K562 (cell line): Measurements from ENCODE around the gene ATP6V0E1. TPM values are rescaled to one million over a fixed set of nuclear protein-coding genes. Genes with fewer than 3 reads are reported as not detected.

Experiments used
- BRF1 ChIP-seq: IDR thresholded peaks from 3 replicates; pipeline ENCODE4 v1.6.1; 2011; ENCODE audit warnings: borderline replicate concordance, mild to moderate bottlenecking; ENCODE audit not compliant: insufficient read length; ENCODE audit errors: extremely low read depth
- CBFA2T2 ChIP-seq: fragments of 450-650 bp; conservative IDR thresholded peaks from 2 replicates; pipeline ENCODE4 v1.6.1; 2017; ENCODE audit warnings: mild to moderate bottlenecking
- CCAR2 ChIP-seq: fragments of 200-400 bp; formaldehyde crosslinking; IDR thresholded peaks from 2 replicates; pipeline ENCODE4 v1.6.1; 2017; ENCODE audit warnings: mild to moderate bottlenecking, low read depth, low read length
- CHD1 ChIP-seq: fragments of 200-600 bp; sonication (generic); IDR thresholded peaks from one replicate; pipeline ENCODE4 v1.6.1; 2012; ENCODE audit warnings: mild to moderate bottlenecking, moderate library complexity, low read length, inconsistent platforms
- EZH2 ChIP-seq: IDR thresholded peaks from 2 replicates; pipeline ENCODE4 v1.6.1; 2012; ENCODE audit warnings: low read depth, mild to moderate bottlenecking, inconsistent platforms, low read length, borderline replicate concordance
- FIP1L1 ChIP-seq: fragments of 200-400 bp; formaldehyde crosslinking; IDR thresholded peaks from 2 replicates; pipeline ENCODE4 v1.6.1; 2018; ENCODE audit warnings: mild to moderate bottlenecking, low read depth, low read length; ENCODE audit not compliant: poor library complexity, severe bottlenecking
- KDM2B ChIP-seq: fragments of 250-450 bp; sonication (Bioruptor Pico); IDR thresholded peaks from 2 replicates; pipeline ENCODE4 v1.8.0; 2021; ENCODE audit warnings: mild to moderate bottlenecking, moderate library complexity
- MCM5 ChIP-seq: fragments of 450-650 bp; IDR thresholded peaks from 2 replicates; pipeline ENCODE4 v1.6.1; 2016; ENCODE audit warnings: low read depth
- MECOM ChIP-seq: fragments of 250-450 bp; sonication (Bioruptor Pico); IDR thresholded peaks from 2 replicates; pipeline ENCODE4 v1.8.0; 2022; ENCODE audit warnings: inconsistent platforms
- NCOA6 ChIP-seq: fragments of 450-650 bp; IDR thresholded peaks from 2 replicates; pipeline ENCODE4 v1.6.1; 2017; ENCODE audit warnings: mild to moderate bottlenecking
- POLR2A ChIP-seq: fragments of 450-650 bp; conservative IDR thresholded peaks from 2 replicates; pipeline ENCODE4 v1.6.1; 2016
- POLR2AphosphoS2 ChIP-seq: IDR thresholded peaks from 2 replicates; pipeline ENCODE4 v1.6.1; 2012; ENCODE audit warnings: low read length, improper control_type of control experiment
- POLR2AphosphoS5 ChIP-seq: IDR thresholded peaks from 2 replicates; pipeline ENCODE4 v1.6.1; 2011; ENCODE audit warnings: mild to moderate bottlenecking, low read depth, low read length, moderate library complexity; ENCODE audit not compliant: control insufficient read depth, insufficient read depth
- POLR2G ChIP-seq: fragments of 200-400 bp; formaldehyde crosslinking; IDR thresholded peaks from 2 replicates; pipeline ENCODE4 v1.6.1; 2017; ENCODE audit warnings: low read depth, mild to moderate bottlenecking, antibody characterized with exemption, low read length, moderate library complexity
- RHOXF2B ChIP-seq: fragments of 250-450 bp; sonication (Bioruptor Pico); conservative IDR thresholded peaks from 2 replicates; pipeline ENCODE4 v1.5.1; 2021
- TBP ChIP-seq: optimal IDR thresholded peaks from 2 replicates; pipeline ENCODE3; 2011; ENCODE audit warnings: low read depth, low read length, improper control_type of control experiment
- polyA plus RNA-seq, 8 experiments: library from polyadenylated mRNA; depleted of rRNA in 4 of 8; stranded (reverse) in 5 of 8; unstranded in 3 of 8; fragments of >200 nt; fragmentation: Nextera tagmentation in 2 of 8; fragmentation: Illumina TruSeq in 1 of 8; extraction: Ambion mirVana in 2 of 8; extraction: Trizol in 1 of 8; gene quantifications; 2 replicates each; pipeline versions ENCODE4 v1.2.1 to v1.2.3, GENCODE V29; 2011 to 2014; ENCODE audit warnings: inconsistent platforms in 1 of 8, missing spikeins in 1 of 8
- total RNA-seq, 7 experiments: library from RNA; depleted of rRNA in 6 of 7; stranded (reverse); fragments of >200 nt in 6 of 7; fragmentation: Illumina TruSeq in 2 of 7; extraction: Trizol in 2 of 7; gene quantifications; 2 replicates each; pipeline versions ENCODE4 v1.2.1 to v1.2.3, GENCODE V29; 2011 to 2021; ENCODE audit warnings: low replicate concordance in 1 of 7
- TF ChIP-seq, protein P1 (sequence below): sonication (generic); formaldehyde crosslinking; IDR thresholded peaks from 2 replicates; pipeline ENCODE4 v1.8.1; 2023; ENCODE audit warnings: mild to moderate bottlenecking, missing genetic modification reagents, moderate library complexity
- TF ChIP-seq, protein P2 (sequence below), 2 experiments: fragments of 250-450 bp in 1 of 2; fragments of 450-650 bp in 1 of 2; sonication (Bioruptor Pico) in 1 of 2; IDR thresholded peaks; 2 replicates each; pipeline versions ENCODE4 v1.6.1 to v1.8.0; 2016 to 2021; ENCODE audit warnings: mild to moderate bottlenecking in 2 of 2, moderate library complexity in 2 of 2, missing compliant biosample characterization in 1 of 2, missing genetic modification characterization in 1 of 2
- TF ChIP-seq, protein P3 (sequence below), 3 experiments: fragments of 200-800 bp in 1 of 3; fragments of 250-450 bp in 1 of 3; fragments of 450-650 bp in 1 of 3; sonication (Bioruptor Pico) in 1 of 3; sonication (Bioruptor generic) in 1 of 3; formaldehyde crosslinking in 1 of 3; IDR thresholded peaks; 2 replicates each; pipeline versions ENCODE4 v1.6.1 to v1.8.0; 2016 to 2022; ENCODE audit warnings: mild to moderate bottlenecking in 2 of 3, missing genetic modification characterization in 2 of 3, missing compliant biosample characterization in 1 of 3, moderate library complexity in 1 of 3
- TF ChIP-seq, protein P4 (sequence below): sonication (generic); formaldehyde crosslinking; IDR thresholded peaks from 2 replicates; pipeline ENCODE4 v1.8.1; 2023; ENCODE audit warnings: mild to moderate bottlenecking, missing genetic modification reagents
- TF ChIP-seq, protein P5 (sequence below): fragments of 250-450 bp; sonication (Bioruptor Pico); IDR thresholded peaks from 2 replicates; pipeline ENCODE4 v1.9.0; 2021; ENCODE audit warnings: mild to moderate bottlenecking

Gene ATP6V0E1
- total and polyA plus RNA-seq, 9 of the 15 experiments (the other 6 are each of a cell fraction or from before 2014, with no cell fraction given): 63.8 to 395 (median 112) TPM

DNA sequence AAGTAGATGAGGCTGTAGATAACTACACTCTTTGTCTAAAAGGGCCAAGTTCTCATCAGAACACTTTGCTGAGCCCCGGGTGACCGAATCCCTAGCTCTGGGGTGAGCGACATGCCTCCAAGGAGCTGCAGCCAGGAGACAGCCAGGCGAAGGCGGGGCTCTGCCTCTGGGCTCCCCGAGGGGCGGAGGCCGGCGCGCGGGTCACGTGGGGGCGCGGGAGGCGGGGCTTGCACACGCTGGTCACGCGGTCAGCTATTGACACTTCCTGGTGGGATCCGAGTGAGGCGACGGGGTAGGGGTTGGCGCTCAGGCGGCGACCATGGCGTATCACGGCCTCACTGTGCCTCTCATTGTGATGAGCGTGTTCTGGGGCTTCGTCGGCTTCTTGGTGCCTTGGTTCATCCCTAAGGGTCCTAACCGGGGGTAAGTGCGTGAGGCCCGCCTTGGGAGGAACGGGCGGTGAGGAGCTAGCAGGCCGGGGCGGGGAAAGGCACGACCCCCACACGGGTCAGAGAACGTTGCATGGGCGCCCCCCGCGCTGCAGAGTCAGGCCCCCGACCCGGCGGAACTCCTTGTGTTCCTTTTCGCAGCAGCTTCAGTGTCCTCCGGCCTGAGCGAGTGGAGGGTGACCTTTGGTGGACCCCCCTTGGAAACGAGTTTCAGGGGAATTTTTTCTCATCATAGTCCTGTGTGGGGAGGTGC, at the start of gene ATP6V0E1 (continued):
- TF ChIP-seq, protein P1, sequence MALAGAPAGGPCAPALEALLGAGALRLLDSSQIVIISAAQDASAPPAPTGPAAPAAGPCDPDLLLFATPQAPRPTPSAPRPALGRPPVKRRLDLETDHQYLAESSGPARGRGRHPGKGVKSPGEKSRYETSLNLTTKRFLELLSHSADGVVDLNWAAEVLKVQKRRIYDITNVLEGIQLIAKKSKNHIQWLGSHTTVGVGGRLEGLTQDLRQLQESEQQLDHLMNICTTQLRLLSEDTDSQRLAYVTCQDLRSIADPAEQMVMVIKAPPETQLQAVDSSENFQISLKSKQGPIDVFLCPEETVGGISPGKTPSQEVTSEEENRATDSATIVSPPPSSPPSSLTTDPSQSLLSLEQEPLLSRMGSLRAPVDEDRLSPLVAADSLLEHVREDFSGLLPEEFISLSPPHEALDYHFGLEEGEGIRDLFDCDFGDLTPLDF: no peak
- TF ChIP-seq, protein P2, sequence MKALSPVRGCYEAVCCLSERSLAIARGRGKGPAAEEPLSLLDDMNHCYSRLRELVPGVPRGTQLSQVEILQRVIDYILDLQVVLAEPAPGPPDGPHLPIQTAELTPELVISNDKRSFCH (CRISPR knock-in tag; IDR thresholded peaks at IDR 0.05): no peak
- TF ChIP-seq, protein P2 (tag; IDR thresholded peaks at IDR 0.05): 0 out of 2 replicates have a peak, but pooled peaks have one; percentile 41
- TF ChIP-seq POLR2AphosphoS5 (peak; percentile 88), NCOA6 (no peak), POLR2AphosphoS2 (no peak), BRF1 (no peak), TBP (peak; percentile 56), KDM2B (CRISPR knock-in tag) (no peak), EZH2 (no peak), MCM5 (no peak), CBFA2T2 (peak; percentile 88), POLR2G (peak; percentile 93), MECOM (no peak), FIP1L1 (no peak), CCAR2 (no peak), CHD1 (no peak), POLR2A (peak; percentile 90), RHOXF2B (CRISPR knock-in tag) (no peak)
- TF ChIP-seq, protein P3, sequence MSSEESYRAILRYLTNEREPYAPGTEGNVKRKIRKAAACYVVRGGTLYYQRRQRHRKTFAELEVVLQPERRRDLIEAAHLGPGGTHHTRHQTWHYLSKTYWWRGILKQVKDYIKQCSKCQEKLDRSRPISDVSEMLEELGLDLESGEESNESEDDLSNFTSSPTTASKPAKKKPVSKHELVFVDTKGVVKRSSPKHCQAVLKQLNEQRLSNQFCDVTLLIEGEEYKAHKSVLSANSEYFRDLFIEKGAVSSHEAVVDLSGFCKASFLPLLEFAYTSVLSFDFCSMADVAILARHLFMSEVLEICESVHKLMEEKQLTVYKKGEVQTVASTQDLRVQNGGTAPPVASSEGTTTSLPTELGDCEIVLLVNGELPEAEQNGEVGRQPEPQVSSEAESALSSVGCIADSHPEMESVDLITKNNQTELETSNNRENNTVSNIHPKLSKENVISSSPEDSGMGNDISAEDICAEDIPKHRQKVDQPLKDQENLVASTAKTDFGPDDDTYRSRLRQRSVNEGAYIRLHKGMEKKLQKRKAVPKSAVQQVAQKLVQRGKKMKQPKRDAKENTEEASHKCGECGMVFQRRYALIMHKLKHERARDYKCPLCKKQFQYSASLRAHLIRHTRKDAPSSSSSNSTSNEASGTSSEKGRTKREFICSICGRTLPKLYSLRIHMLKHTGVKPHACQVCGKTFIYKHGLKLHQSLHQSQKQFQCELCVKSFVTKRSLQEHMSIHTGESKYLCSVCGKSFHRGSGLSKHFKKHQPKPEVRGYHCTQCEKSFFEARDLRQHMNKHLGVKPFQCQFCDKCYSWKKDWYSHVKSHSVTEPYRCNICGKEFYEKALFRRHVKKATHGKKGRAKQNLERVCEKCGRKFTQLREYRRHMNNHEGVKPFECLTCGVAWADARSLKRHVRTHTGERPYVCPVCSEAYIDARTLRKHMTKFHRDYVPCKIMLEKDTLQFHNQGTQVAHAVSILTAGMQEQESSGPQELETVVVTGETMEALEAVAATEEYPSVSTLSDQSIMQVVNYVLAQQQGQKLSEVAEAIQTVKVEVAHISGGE (CRISPR knock-in tag; IDR thresholded peaks at IDR 0.05): no peak
- TF ChIP-seq, protein P4, sequence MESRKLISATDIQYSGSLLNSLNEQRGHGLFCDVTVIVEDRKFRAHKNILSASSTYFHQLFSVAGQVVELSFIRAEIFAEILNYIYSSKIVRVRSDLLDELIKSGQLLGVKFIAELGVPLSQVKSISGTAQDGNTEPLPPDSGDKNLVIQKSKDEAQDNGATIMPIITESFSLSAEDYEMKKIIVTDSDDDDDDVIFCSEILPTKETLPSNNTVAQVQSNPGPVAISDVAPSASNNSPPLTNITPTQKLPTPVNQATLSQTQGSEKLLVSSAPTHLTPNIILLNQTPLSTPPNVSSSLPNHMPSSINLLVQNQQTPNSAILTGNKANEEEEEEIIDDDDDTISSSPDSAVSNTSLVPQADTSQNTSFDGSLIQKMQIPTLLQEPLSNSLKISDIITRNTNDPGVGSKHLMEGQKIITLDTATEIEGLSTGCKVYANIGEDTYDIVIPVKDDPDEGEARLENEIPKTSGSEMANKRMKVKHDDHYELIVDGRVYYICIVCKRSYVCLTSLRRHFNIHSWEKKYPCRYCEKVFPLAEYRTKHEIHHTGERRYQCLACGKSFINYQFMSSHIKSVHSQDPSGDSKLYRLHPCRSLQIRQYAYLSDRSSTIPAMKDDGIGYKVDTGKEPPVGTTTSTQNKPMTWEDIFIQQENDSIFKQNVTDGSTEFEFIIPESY (CRISPR knock-in tag): no peak; the same call in 1 of the 2 replicates
- TF ChIP-seq, protein P5, sequence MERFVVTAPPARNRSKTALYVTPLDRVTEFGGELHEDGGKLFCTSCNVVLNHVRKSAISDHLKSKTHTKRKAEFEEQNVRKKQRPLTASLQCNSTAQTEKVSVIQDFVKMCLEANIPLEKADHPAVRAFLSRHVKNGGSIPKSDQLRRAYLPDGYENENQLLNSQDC: no peak
